B cell (primary cell): ENCODE data around the gene ZNF607.

Source experiments
- CTCF ChIP-seq: fragments of 200-600 bp; IDR thresholded peaks from one replicate; pipeline ENCODE4 v1.8.0; 2022; ENCODE audit warnings: antibody characterized with exemption, mild to moderate bottlenecking
- EZH2 ChIP-seq: IDR thresholded peaks from 2 replicates; pipeline ENCODE4 v1.6.1; 2012; ENCODE audit warnings: borderline replicate concordance, low read depth, mild to moderate bottlenecking, moderate library complexity, low read length; ENCODE audit not compliant: insufficient read depth, poor library complexity, severe bottlenecking

- no peak for TF ChIP-seq CTCF
- TF ChIP-seq EZH2 = no peak
These were observed 36.0 kb downstream of the ZNF607 start for GRCh38 chr19:37683520-37683919.
